K562 (cell line): ENCODE results near the gene JADE3. TPM values are rescaled to one million over a fixed set of nuclear protein-coding genes. Genes with fewer than 3 reads are reported as not detected.
A peak's percentile ranks its signal among the peaks of the same experiment; 100 is the strongest.

Experiments used
- BACH1 ChIP-seq: fragments of 200-800 bp; sonication (Bioruptor generic); IDR thresholded peaks from 2 replicates; pipeline ENCODE4 v1.6.1; 2016; ENCODE audit warnings: missing genetic modification characterization, missing compliant biosample characterization
- CBFA2T3 ChIP-seq: fragments of 450-650 bp; IDR thresholded peaks from 2 replicates; pipeline ENCODE4 v1.6.1; 2017
- CBX8 ChIP-seq: fragments of 200-600 bp; sonication (generic); IDR thresholded peaks from 2 replicates; pipeline ENCODE4 v1.6.1; 2012; ENCODE audit warnings: borderline replicate concordance, mixed run types, low read depth, mild to moderate bottlenecking, moderate library complexity, mixed read lengths, low read length, control low read depth, inconsistent platforms; ENCODE audit not compliant: poor library complexity, severe bottlenecking; ENCODE audit errors: extremely low read depth
- CHCHD3 ChIP-seq: fragments of 250-450 bp; sonication (Bioruptor Pico); IDR thresholded peaks from 2 replicates; pipeline ENCODE4 v2.1.2; 2022; ENCODE audit warnings: mild to moderate bottlenecking
- KAT7 ChIP-seq: sonication (generic); formaldehyde crosslinking; IDR thresholded peaks from 2 replicates; pipeline ENCODE4 v1.8.0; 2022; ENCODE audit warnings: missing genetic modification reagents, mild to moderate bottlenecking, borderline replicate concordance
- KDM5B ChIP-seq: fragments of 200-600 bp; sonication (generic); IDR thresholded peaks from 2 replicates; pipeline ENCODE4 v1.6.1; 2012; ENCODE audit warnings: low read depth, mild to moderate bottlenecking, moderate library complexity, low read length, control low read depth, inconsistent platforms; ENCODE audit not compliant: insufficient replicate concordance
- KLF1 ChIP-seq: fragments of 450-650 bp; IDR thresholded peaks from 2 replicates; pipeline ENCODE4 v1.6.1; 2016; ENCODE audit warnings: missing genetic modification characterization, missing compliant biosample characterization
- PTBP1 ChIP-seq: fragments of 200-400 bp; formaldehyde crosslinking; IDR thresholded peaks from 2 replicates; pipeline ENCODE4 v1.6.1; 2017; ENCODE audit warnings: low read depth, low read length
- WHSC1 ChIP-seq: IDR thresholded peaks from one replicate; pipeline ENCODE4 v1.6.1; 2012; ENCODE audit warnings: low read length, control low read depth, inconsistent platforms
- ZNF347 ChIP-seq: fragments of 450-650 bp; formaldehyde crosslinking; IDR thresholded peaks from 2 replicates; pipeline ENCODE4 v1.4.0; 2020; ENCODE audit warnings: low read depth, mild to moderate bottlenecking, moderate library complexity
- ZNF41 ChIP-seq: fragments of 250-450 bp; sonication (Bioruptor Pico); conservative IDR thresholded peaks from 2 replicates; pipeline ENCODE4 v1.4.0; 2020; ENCODE audit warnings: mild to moderate bottlenecking
- polyA plus RNA-seq, 8 experiments: library from polyadenylated mRNA; depleted of rRNA in 4 of 8; stranded (reverse) in 5 of 8; unstranded in 3 of 8; fragments of >200 nt; fragmentation: Nextera tagmentation in 2 of 8; fragmentation: Illumina TruSeq in 1 of 8; extraction: Ambion mirVana in 2 of 8; extraction: Trizol in 1 of 8; gene quantifications; 2 replicates each; pipeline versions ENCODE4 v1.2.1 to v1.2.3, GENCODE V29; 2011 to 2014; ENCODE audit warnings: inconsistent platforms in 1 of 8, missing spikeins in 1 of 8
- total RNA-seq, 7 experiments: library from RNA; depleted of rRNA in 6 of 7; stranded (reverse); fragments of >200 nt in 6 of 7; fragmentation: Illumina TruSeq in 2 of 7; extraction: Trizol in 2 of 7; gene quantifications; 2 replicates each; pipeline versions ENCODE4 v1.2.1 to v1.2.3, GENCODE V29; 2011 to 2021; ENCODE audit warnings: low replicate concordance in 1 of 7
- TF ChIP-seq, protein P1 (sequence below): fragments of 150-350 bp; IDR thresholded peaks from 2 replicates; pipeline ENCODE4 v1.6.1; 2014; ENCODE audit warnings: low read depth, mild to moderate bottlenecking, low read length, borderline replicate concordance
- TF ChIP-seq, protein P2 (sequence below): fragments of 250-450 bp; sonication (Bioruptor Pico); IDR thresholded peaks from 2 replicates; pipeline ENCODE4 v1.5.0; 2021
- TF ChIP-seq, protein P3 (sequence below): sonication (generic); IDR thresholded peaks from 2 replicates; pipeline ENCODE4 v1.6.1; 2016

The JADE3 gene
- total and polyA plus RNA-seq, 9 of the 15 experiments (the other 6 are each of a cell fraction or from before 2014, with no cell fraction given), result 2.6 to 10.0 (median 7.0) TPM

DNA sequence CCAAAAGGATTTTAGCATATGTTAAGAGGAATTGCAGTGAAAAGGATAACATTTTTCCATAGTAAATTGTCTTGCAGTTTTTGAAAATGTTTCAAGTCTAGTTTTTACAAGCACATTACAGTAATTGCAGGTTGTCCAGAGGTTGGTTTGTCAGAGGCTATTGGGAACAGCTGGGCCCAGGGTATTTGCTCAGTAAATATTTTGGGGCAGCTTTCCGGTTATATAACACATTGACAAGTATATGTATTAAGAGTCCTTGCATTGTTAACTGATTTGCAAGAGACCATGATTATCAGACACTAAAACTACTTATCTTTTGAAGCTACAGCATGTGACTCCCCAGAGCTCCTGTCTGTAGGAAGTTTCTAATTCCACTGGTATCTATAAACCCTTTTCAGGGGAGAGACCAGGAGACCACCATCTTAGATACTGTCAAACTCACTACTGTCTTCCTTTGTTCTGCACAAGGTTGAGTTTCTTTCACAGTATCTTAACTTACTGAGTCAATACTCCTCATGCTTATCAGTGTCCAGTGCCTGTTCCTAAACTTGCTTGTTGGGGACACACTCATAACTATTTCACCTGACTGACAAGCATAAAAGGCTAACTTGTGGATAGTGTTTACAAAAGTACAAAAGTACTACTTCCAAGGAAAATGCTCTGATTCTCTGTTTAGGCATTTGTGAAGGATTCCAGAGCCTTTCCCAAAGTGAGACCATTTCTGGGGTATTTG, 147.1 kb downstream of the JADE3 start (continued):
- TF ChIP-seq KLF1 (tag) (no peak), ZNF41 (no peak), ZNF347 (CRISPR knock-in tag) (no peak), CBX8 (no peak), PTBP1 (no peak), KAT7 (CRISPR knock-in tag) (no peak), KDM5B (no peak), BACH1 (tag) (no peak), WHSC1 (no peak), CHCHD3 (CRISPR knock-in tag) (no peak), CBFA2T3 (peak; percentile 32; the same call in 1 of the 2 replicates)
- TF ChIP-seq, protein P1, sequence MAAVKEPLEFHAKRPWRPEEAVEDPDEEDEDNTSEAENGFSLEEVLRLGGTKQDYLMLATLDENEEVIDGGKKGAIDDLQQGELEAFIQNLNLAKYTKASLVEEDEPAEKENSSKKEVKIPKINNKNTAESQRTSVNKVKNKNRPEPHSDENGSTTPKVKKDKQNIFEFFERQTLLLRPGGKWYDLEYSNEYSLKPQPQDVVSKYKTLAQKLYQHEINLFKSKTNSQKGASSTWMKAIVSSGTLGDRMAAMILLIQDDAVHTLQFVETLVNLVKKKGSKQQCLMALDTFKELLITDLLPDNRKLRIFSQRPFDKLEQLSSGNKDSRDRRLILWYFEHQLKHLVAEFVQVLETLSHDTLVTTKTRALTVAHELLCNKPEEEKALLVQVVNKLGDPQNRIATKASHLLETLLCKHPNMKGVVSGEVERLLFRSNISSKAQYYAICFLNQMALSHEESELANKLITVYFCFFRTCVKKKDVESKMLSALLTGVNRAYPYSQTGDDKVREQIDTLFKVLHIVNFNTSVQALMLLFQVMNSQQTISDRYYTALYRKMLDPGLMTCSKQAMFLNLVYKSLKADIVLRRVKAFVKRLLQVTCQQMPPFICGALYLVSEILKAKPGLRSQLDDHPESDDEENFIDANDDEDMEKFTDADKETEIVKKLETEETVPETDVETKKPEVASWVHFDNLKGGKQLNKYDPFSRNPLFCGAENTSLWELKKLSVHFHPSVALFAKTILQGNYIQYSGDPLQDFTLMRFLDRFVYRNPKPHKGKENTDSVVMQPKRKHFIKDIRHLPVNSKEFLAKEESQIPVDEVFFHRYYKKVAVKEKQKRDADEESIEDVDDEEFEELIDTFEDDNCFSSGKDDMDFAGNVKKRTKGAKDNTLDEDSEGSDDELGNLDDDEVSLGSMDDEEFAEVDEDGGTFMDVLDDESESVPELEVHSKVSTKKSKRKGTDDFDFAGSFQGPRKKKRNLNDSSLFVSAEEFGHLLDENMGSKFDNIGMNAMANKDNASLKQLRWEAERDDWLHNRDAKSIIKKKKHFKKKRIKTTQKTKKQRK, result no peak
- TF ChIP-seq, protein P2, sequence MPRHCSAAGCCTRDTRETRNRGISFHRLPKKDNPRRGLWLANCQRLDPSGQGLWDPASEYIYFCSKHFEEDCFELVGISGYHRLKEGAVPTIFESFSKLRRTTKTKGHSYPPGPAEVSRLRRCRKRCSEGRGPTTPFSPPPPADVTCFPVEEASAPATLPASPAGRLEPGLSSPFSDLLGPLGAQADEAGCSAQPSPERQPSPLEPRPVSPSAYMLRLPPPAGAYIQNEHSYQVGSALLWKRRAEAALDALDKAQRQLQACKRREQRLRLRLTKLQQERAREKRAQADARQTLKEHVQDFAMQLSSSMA (CRISPR knock-in tag), result no peak
- TF ChIP-seq, protein P3, sequence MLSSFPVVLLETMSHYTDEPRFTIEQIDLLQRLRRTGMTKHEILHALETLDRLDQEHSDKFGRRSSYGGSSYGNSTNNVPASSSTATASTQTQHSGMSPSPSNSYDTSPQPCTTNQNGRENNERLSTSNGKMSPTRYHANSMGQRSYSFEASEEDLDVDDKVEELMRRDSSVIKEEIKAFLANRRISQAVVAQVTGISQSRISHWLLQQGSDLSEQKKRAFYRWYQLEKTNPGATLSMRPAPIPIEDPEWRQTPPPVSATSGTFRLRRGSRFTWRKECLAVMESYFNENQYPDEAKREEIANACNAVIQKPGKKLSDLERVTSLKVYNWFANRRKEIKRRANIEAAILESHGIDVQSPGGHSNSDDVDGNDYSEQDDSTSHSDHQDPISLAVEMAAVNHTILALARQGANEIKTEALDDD, result peak; percentile 58; the same call in 1 of the 2 replicates
